EH (cell line): ENCODE results near the gene G0S2.

Experiments
- DNase-seq: peaks from one replicate; pipeline ENCODE4 v3.0.0-alpha.2; 2015; ENCODE audit warnings: low read depth

Gene G0S2

DNA sequence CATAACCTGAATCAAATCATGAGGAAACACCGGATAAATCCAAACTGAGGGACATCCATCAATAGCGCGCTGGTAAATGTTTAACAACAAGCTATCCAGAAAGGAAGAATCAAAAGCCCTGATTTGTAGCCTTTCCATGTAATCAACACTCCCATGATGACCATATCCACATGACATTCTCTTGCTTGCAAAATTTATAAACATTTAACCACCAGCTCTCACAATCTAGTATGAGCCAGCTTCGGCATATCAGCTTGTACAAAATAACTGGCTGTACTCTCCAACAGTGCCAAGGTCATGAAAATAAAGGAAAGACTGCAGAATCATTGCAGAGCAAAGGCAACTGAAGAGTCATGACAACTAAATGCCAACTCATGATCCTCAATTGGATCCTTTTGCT lies 45.1 kb downstream of the G0S2 start:
- DNase-seq: peak; percentile 24

DNA sequence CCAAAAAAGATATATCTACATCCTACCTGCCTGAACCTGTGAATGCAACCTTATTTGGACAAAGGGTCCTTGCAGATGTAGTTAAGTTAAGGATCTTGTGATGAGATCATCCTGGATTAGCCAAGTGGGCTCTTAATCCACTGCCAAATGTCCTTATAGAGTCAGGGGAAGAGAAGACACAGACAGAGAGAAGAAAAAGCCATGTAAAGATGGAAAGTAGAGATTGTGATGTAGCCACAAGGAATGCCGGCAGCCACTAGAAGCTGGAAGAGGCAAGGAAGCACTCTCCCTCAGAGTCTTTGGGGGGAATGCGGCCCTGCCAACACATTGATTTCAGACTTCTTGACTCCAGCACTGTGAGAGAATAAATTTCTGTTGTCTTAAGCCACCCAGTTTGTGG lies 45.6 kb downstream of the G0S2 start:
- peak; percentile 56 for DNase-seq

DNA sequence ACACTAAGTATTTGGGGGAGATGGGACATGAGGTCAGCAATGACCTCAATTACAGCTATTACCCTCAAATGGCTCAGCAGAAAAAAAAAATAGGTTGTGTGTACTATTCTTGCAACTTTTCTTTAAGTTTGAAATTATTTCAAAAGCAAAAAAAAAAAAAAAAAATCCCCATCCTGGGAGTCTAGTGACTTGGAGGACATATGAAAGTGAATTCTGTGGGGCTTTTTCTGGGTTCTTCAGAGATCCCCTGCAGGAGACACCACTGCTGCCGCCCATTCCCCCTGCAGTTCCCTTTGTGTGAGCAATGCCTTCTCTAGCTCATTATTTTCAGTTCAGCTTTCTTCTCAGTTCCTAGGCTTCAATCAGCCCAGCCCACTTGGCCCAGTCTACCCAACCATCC lies 46.1 kb downstream of the G0S2 start:
- no peak for DNase-seq

DNA sequence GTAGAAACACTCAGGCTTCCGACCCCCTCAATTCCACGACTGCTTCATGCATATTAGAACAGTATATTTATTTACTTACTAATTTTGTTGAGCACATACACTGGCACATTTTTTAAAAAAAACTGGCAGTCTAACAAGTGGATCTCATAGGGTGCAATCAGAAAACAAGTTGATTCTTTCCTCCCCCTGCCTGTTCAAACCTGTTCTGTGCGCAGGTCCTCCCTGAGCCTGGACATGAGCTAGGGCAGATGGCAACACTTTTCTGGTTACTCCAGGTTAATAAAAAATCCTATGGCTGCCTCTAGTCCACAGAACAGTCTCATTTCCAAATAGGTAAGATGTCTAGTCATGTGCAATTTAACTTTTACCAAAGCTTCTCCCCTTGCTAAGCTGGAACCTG lies 48.1 kb downstream of the G0S2 start:
- DNase-seq: no peak

DNA sequence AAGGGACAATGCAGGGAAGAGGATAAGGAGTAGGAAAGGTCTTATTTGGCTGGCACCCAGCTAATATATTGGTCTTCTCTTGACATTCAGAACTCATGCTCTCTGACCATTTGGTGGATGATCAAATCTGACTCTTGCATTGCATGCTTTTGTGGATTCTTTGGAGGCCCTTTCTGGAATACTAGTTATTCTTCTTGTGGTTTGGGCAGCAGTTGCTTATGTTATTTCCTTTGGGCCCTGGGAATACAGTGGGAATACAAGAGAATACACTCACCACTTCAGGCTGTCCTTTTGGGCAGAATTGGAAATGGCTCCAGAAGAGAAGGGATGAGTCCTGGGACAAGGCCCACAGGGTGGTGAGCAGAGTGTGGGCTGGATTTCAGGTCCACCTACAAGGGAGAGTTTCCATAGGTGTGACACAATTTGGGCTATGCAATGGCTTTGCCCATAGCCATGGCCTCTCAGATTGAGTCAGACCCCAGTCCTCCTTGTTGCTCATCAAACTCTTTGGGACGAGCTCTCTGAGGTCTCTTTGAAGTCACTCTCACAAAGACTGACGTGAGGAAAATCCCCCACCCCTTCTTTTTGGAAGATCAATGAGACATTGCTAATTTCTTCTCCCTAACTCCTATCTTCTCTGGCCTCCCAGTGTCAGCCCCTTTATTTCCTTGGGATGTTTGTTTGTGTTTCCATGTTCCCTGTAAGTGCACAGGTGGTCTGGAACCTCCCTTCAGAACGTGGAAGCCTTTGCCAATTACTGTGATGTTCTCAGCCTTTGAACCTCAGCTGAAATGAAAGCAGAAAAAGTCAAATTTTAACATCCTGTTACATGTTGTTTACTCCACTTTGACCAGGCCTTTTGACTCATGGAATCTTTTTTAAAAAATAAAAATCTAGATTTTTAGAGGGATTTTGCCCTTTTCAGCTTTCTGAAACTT lies 48.8 kb downstream of the G0S2 start:
- DNase-seq: peak; percentile 43
